Kidney (tissue), 14 donors: ENCODE measurements around the gene TNFRSF11A. TPM values are rescaled to one million over a fixed set of nuclear protein-coding genes. Genes with fewer than 3 reads are reported as not detected.

Experiments
- DNase-seq, 5 donors: peaks; one replicate each; pipeline ENCODE4 v3.0.0-alpha.2; 2013 to 2020
- FAIRE-seq: peaks from 2 replicates; lab custom pipeline; 2012; peaks lifted over from hg19 to GRCh38; lab: Jason Lieb, UNC
- H3K27ac ChIP-seq, 2 donors: one replicate each; pipeline ENCODE4 v1.7.0; 2013; ENCODE audit warnings: low read depth in 2 of 2, low read length in 2 of 2, inconsistent platforms in 1 of 2
- H3K27me3 ChIP-seq: one replicate; pipeline ENCODE4 v1.7.1; 2013; ENCODE audit warnings: low read length, inconsistent platforms; ENCODE audit not compliant: control insufficient read depth, insufficient read depth
- H3K36me3 ChIP-seq, 3 donors: one replicate each; pipeline versions ENCODE4 v1.7.0 to v1.7.1; 2013; ENCODE audit warnings: low read length in 3 of 3, control low read depth in 1 of 3, inconsistent platforms in 1 of 3; ENCODE audit not compliant: insufficient read depth in 3 of 3, control insufficient read depth in 2 of 3
- H3K4me1 ChIP-seq, 3 donors: one replicate each; pipeline versions ENCODE4 v1.7.0 to v1.7.1; 2013; ENCODE audit warnings: low read length in 3 of 3, inconsistent platforms in 1 of 3, low read depth in 1 of 3; ENCODE audit not compliant: control insufficient read depth in 2 of 3, insufficient read depth in 2 of 3
- H3K4me3 ChIP-seq, 3 donors: one replicate each; pipeline versions ENCODE4 v1.7.0 to v1.8.1; 2013; ENCODE audit warnings: low read length in 3 of 3, control low read depth in 1 of 3, inconsistent platforms in 1 of 3
- H3K9ac ChIP-seq, 3 donors: one replicate each; pipeline versions ENCODE4 v1.7.0 to v1.7.1; 2013; ENCODE audit warnings: low read length in 3 of 3, control low read depth in 1 of 3, inconsistent platforms in 1 of 3
- H3K9me3 ChIP-seq, 3 donors: one replicate each; pipeline versions ENCODE4 v1.7.0 to v1.7.1; 2013; ENCODE audit warnings: low read length in 3 of 3, control low read depth in 1 of 3, inconsistent platforms in 1 of 3; ENCODE audit not compliant: control insufficient read depth in 2 of 3, insufficient read depth in 1 of 3
- CTCF ChIP-seq: IDR thresholded peaks from 3 replicates; pipeline ENCODE4 v1.5.1; 2012; ENCODE audit warnings: mild to moderate bottlenecking, moderate library complexity, borderline replicate concordance; ENCODE audit not compliant: insufficient read depth; ENCODE audit errors: extremely low read depth
- intact Hi-C: fragments of 100-400 bp; cut with DNase I; formaldehyde crosslinking; loops from one replicate; pipeline ENCODE4 v1.11.1; 2022
- polyA plus RNA-seq: library from polyadenylated mRNA; stranded (reverse); fragments of 350-450 nt; fragmentation: Illumina TruSeq; extraction: RNeasy Lipid Tissue Mini Kit (QIAGEN cat#74804); gene quantifications from one replicate; pipeline ENCODE4 v1.2.3, GENCODE V29; 2014; ENCODE audit warnings: low read depth, low replicate concordance; ENCODE audit not compliant: insufficient read depth
- total RNA-seq: library from RNA; stranded (reverse); fragmentation: NEBNext Ultra II Directional; extraction: Animal tissue kit (Norgen Biotek cat#: 25700); gene quantifications from one replicate; pipeline ENCODE4 v1.2.1, GENCODE V29; 2021
- donor health status: control.
- donor health status: control.
- donor health status: control.
- donor health status: control.
- donor health status: control.
- donor health status: DM: yes; HTN: yes; CAD: no.
- donor health status: Normal renal cell carcinoma (clear cell type).

TNFRSF11A gene
- total and polyA plus RNA-seq, 2 donors from 2014 or later: 0.39 to 5.4 TPM

GRCh38 chr18:62353170-62353569 lies 28.1 kb downstream of the TNFRSF11A start:
- Histone ChIP-seq H3K27me3 (no peaks in the 10 kb centered on the region), H3K9me3 (no peaks in the 10 kb centered on the region), H3K27ac (no peak overlapping the region), H3K4me1 (no peaks in the 10 kb centered on the region), H3K9ac (no peak overlapping the region), H3K4me3 (no peak overlapping the region), H3K36me3 (no peaks in the 10 kb centered on the region)
- no peak for TF ChIP-seq CTCF
- DNase-seq (peak in 2 of 5 donors; percentile 52 to 54), FAIRE-seq (no peak)
- intact Hi-C loops: no loop called here

- H3K9ac ChIP-seq: no peak overlapping the region
- no peak overlapping the region for H3K27ac ChIP-seq
- no peak for TF ChIP-seq CTCF
- H3K27me3 ChIP-seq: no peaks in the 10 kb centered on the region
- FAIRE-seq (no peak), DNase-seq (no peak)
- no peak overlapping the region for H3K4me3 ChIP-seq
- H3K9me3 ChIP-seq: no peaks in the 10 kb centered on the region
- no peaks in the 10 kb centered on the region for H3K36me3 ChIP-seq
- intact Hi-C loops: no loop called here
- no peaks in the 10 kb centered on the region for H3K4me1 ChIP-seq
Observed at GRCh38 chr18:62354151-62354550, 29.0 kb downstream of the TNFRSF11A start.

- H3K27ac ChIP-seq: no peak overlapping the region
- TF ChIP-seq CTCF: no peak
- no peaks in the 10 kb centered on the region for H3K4me1 ChIP-seq
- no peaks in the 10 kb centered on the region for H3K9me3 ChIP-seq
- FAIRE-seq (no peak), DNase-seq (no peak)
- H3K36me3 ChIP-seq: no peaks in the 10 kb centered on the region
- intact Hi-C loops: no loop called here
- H3K9ac ChIP-seq: no peak overlapping the region
- no peak overlapping the region for H3K4me3 ChIP-seq
- no peaks in the 10 kb centered on the region for H3K27me3 ChIP-seq
Observed at GRCh38 chr18:62357079-62357719, 32.1 kb downstream of the TNFRSF11A start.

- Histone ChIP-seq H3K4me3 (no peak overlapping the region), H3K9ac (no peak overlapping the region), H3K27ac (no peak overlapping the region), H3K4me1 (no peaks in the 10 kb centered on the region), H3K9me3 (no peaks in the 10 kb centered on the region), H3K27me3 (no peaks in the 10 kb centered on the region), H3K36me3 (no peaks in the 10 kb centered on the region)
- TF ChIP-seq CTCF: no peak
- intact Hi-C loops: no loop called here
- DNase-seq: no peak
- no peak for FAIRE-seq
Observed at GRCh38 chr18:62360805-62361204, 35.7 kb downstream of the TNFRSF11A start.
